Mononuclear cell (primary cell): ENCODE results near the gene TRIM39. TPM values are rescaled to one million over a fixed set of nuclear protein-coding genes. Genes with fewer than 3 reads are reported as not detected.
"Not testable (repeated sequence)": the region's sequence is repeated elsewhere in the genome, so short reads cannot be mapped to it uniquely, and the experiment has no call there.

ENCODE experiments used
- H3K27me3 ChIP-seq: 2 replicates; pipeline ENCODE4 v1.6.0; 2011; ENCODE audit warnings: low read length, control low read depth; ENCODE audit not compliant: insufficient read depth
- H3K4me1 ChIP-seq: 2 replicates; pipeline ENCODE4 v1.5.1; 2011; ENCODE audit warnings: mild to moderate bottlenecking, low read length, control low read depth; ENCODE audit not compliant: insufficient read depth
- H3K4me3 ChIP-seq: 2 replicates; pipeline ENCODE4 v1.5.1; 2011; ENCODE audit warnings: mild to moderate bottlenecking, low read length, moderate library complexity
- H3K9me3 ChIP-seq: 2 replicates; pipeline ENCODE4 v1.5.1; 2011; ENCODE audit warnings: low read depth, mild to moderate bottlenecking, control low read depth, low read length
- total RNA-seq: library from RNA; depleted of rRNA; stranded (reverse); fragments of >200 nt; gene quantifications from one replicate; pipeline ENCODE4 v1.2.3, GENCODE V29; 2012

The TRIM39 gene
- total RNA-seq: 21.5 TPM

- Histone ChIP-seq H3K4me1 (peaks cover 46% of the 10 kb centered on the region), H3K4me3 (peak within 1 kb of the TSS; percentile 89), H3K27me3 (no peaks in the 10 kb centered on the region), H3K9me3 (no peaks in the 10 kb centered on the region)
Measured at GRCh38 chr6:30326526-30327231, at the start of gene TRIM39. Gene TRIM39 (plus strand): TSS chr6:30326927. CDS start chr6:30329318, 2,391 bp downstream.

DNA sequence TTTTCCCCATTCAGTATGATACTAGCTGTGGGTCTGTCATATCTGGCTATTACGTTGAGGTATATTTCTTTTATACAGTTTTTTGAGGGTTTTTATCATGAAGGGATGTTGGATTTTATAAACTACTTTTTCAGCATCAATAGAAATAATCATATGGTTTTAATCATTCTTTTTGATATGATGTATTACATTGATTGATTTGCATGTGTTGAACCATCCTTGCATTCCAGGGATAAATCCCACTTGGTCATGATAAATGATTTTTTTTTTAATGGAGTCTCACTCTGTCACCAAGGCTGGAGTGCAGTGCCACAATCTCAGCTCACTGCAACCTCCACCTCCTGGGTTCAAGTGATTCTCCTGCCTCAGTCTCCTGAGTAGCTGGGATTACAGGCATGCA lies 45.7 kb upstream of the TRIM39 start:
- not testable (repeated sequence) for H3K4me1 ChIP-seq, H3K4me3 ChIP-seq, H3K27me3 ChIP-seq
- H3K9me3 ChIP-seq: peaks cover 75% of the 10 kb centered on the region

DNA sequence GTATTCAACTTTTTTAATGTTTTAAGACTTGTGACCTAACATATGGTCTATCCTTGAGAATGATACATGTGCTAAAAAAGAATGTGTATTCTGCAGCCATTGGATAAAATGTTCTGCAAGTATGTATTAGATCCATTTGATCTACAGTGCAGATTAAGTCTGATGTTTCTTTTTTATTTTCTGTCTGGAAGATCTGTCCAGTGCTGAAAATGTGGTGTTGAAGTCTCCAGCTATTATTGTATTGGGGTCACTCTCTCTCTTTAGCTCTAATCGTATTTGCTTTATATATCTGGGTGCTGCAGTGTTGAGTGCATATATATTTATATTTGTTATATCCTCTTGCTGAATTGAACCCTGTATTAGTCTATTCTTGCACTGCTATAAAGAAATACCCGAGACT lies 44.2 kb upstream of the TRIM39 start:
- Histone ChIP-seq H3K4me3 (no peak overlapping the region), H3K9me3 (peaks cover 84% of the 10 kb centered on the region), H3K27me3 (no peaks in the 10 kb centered on the region), H3K4me1 (no peaks in the 10 kb centered on the region)

DNA sequence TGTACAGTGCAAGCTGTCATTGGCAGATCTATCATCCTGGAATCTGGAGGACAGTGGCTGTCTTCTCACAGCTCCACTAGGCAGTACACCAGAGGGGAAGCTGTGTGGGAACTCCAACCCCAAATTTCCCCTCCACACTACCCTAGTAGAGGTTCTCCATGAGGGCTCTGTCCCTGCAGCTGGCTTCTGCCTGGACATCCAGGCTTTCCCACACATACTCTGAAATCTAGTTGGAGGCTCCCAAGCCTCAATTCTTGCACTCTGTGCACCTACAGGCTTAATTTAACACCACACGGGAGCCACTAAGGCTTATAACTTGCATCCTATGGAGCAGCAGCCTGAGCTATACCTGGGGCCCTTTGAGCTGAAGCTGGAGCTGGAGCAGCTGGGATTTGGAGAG lies 43.0 kb upstream of the TRIM39 start:
- Histone ChIP-seq H3K27me3 (no peaks in the 10 kb centered on the region), H3K4me3 (no peak overlapping the region)

DNA sequence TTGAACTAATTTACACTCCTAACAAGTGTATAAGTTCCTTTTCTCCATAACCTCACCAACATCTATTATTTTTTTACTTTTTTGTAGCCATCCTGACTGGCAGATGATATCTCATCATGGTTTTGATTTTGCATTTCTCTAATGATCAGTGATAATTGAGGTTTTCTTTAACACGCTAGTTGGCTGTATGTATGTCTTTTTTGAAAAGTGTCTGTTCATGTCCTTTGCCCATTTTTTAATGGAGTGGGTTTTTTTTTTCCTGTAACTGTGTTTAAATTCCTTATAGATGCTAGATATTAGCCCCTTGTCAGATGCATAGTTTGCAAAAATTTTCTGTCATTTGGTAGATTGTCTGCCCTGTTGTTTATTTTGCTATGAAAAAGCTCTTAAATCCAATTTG lies 39.6 kb upstream of the TRIM39 start:
- H3K4me3 ChIP-seq: no peak overlapping the region
- no peaks in the 10 kb centered on the region for H3K4me1 ChIP-seq
- H3K9me3 ChIP-seq: peaks cover 64% of the 10 kb centered on the region
- H3K27me3 ChIP-seq: no peaks in the 10 kb centered on the region

More for the DNA sequence above, 43.0 kb upstream of the TRIM39 start:
- H3K9me3 ChIP-seq: peaks cover 90% of the 10 kb centered on the region
- H3K4me1 ChIP-seq: no peaks in the 10 kb centered on the region

DNA sequence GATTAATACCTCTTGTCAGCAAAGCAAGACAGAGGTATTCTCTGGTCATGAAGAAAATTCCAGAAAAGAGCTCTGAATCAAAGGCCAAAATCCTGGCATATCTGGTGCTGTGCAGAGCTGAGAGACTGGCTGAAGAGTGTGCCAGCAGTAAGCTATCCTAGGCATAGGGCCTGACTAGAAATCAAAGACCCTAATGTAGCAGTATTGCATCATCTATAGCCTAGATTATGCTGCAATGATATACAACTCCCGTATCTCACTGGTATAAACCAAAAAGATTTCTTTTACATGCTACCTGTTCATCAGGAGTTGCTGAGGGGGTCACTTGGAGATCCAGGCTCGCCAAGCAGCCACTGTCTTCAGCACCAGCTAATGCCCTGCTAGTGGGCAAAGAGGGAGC lies 30.9 kb upstream of the TRIM39 start:
- H3K9me3 ChIP-seq: no peaks in the 10 kb centered on the region
- H3K4me1 ChIP-seq: no peaks in the 10 kb centered on the region
- no peak overlapping the region for H3K4me3 ChIP-seq
- H3K27me3 ChIP-seq: no peaks in the 10 kb centered on the region

- no peaks in the 10 kb centered on the region for H3K9me3 ChIP-seq
- H3K4me1 ChIP-seq: no peaks in the 10 kb centered on the region
- H3K27me3 ChIP-seq: no peaks in the 10 kb centered on the region
- no peak overlapping the region for H3K4me3 ChIP-seq
Measured at GRCh38 chr6:30304002-30304401, 22.7 kb upstream of the TRIM39 start.

DNA sequence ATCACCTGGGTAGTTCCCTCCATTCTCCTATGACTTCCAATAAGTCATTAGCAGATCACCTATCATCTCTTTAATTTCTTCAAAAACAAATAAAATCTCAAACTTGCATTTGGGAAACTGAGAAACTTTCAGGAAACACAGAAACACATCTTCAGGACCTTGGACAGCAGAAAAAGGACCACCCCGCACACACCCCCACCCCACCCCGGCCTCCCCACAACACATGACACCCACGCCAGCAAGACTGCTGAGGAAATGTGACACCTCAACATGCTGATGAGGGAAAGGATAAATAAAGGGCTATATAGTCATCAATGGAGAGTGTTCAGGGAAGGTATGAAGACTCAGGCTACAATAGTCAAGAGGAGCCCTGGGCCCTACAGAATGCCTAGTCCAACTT lies 15.6 kb upstream of the TRIM39 start:
- no peaks in the 10 kb centered on the region for H3K9me3 ChIP-seq
- no peaks in the 10 kb centered on the region for H3K27me3 ChIP-seq
- no peak overlapping the region for H3K4me3 ChIP-seq
- no peaks in the 10 kb centered on the region for H3K4me1 ChIP-seq

DNA sequence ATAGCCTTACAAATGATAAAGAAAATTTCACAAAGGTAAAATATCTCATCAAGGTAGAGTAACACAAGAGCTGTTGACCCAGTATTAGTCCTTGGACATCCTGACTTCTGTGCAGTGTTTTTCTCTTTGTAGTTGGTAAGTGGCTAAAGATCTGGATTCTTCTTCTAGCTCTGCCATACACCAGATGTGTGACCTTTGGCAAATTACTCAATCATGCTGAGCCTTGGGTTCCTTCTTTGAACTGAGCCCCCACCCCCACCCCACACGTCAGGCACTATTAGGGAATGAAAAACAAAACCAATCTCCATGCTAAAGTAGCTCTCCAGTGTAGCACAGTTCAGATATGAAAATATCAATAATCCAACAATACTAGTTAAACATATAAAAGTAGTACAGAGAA lies 15.1 kb upstream of the TRIM39 start:
- Histone ChIP-seq H3K4me3 (no peak overlapping the region), H3K4me1 (no peaks in the 10 kb centered on the region), H3K27me3 (no peaks in the 10 kb centered on the region), H3K9me3 (no peaks in the 10 kb centered on the region)

DNA sequence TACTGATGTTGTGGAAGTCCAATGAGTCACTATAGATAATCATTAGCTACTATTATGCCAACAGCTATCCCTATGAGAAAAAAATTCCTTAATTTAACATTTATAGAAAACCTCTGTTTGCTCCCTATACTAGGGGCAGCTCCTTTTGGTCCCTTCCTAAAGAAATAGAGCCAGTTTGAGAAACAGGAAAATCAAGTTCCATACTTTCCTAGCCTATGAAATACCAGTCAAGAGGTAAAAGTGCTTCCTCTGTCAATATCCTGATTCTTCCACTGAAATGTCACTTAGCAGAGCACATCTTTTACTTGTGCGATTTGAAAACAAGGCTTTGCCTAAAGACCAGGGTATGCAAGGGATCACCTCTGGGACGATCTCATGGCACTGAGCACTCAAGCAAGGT lies 14.5 kb upstream of the TRIM39 start:
- no peaks in the 10 kb centered on the region for H3K9me3 ChIP-seq
- no peaks in the 10 kb centered on the region for H3K27me3 ChIP-seq
- H3K4me3 ChIP-seq: no peak overlapping the region
- no peaks in the 10 kb centered on the region for H3K4me1 ChIP-seq

DNA sequence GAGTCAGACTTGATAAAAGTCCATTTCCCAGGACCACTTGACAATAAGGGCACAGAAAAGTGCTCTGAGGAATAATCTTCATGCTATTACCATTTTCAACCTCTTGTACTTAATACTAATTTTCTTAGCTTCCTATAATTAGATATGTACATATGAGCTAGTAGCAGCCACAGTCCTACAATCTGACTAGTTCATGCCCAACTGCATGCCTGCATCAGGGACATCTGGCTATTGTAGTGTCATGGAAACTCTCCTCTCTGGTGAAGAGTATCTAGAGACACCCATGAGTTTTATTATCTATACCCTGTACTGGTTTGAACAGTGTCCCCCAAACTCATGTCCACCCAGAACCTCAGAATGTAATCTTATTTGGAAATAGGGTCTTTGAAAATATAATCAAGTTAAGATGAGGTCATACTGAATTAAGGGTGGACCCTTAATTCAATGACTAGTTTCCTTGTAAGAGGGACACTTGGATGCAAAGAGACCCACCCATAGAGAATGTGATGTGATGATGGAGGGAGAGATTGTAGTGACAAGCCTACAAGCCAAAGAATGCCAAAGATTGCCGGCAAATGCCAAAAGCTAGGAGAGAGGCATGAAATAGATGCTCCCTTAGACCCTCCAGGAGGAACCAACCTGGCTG lies 13.9 kb upstream of the TRIM39 start:
- no peaks in the 10 kb centered on the region for H3K9me3 ChIP-seq
- no peaks in the 10 kb centered on the region for H3K4me1 ChIP-seq
- no peaks in the 10 kb centered on the region for H3K27me3 ChIP-seq
- H3K4me3 ChIP-seq: no peak overlapping the region

DNA sequence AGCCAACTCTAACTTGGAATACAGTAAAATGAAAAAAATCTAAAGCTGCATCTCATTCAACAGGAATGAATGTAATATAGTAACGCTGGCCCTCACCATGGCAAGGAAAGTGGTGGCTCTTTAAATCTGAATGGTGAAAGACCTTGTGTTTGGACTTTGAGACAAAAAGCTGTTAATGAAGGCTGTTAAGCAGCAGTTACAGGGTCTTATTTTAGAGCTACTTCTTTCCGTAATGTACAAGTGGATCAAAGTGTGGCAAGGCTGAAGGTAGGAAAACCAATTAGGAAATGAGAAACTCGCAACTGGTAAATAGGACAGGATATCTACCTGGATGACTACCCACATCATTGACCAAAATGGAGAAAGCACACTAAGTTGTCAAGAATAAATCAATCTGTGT lies 11.6 kb upstream of the TRIM39 start:
- H3K4me3 ChIP-seq: no peak overlapping the region
- H3K4me1 ChIP-seq: no peaks in the 10 kb centered on the region
- no peaks in the 10 kb centered on the region for H3K27me3 ChIP-seq
- H3K9me3 ChIP-seq: no peaks in the 10 kb centered on the region

GRCh38 chr6:30317913-30318589 lies 8.7 kb upstream of the TRIM39 start:
- Histone ChIP-seq H3K9me3 (no peaks in the 10 kb centered on the region), H3K4me1 (peaks cover 14% of the 10 kb centered on the region), H3K4me3 (no peak overlapping the region), H3K27me3 (no peaks in the 10 kb centered on the region)

DNA sequence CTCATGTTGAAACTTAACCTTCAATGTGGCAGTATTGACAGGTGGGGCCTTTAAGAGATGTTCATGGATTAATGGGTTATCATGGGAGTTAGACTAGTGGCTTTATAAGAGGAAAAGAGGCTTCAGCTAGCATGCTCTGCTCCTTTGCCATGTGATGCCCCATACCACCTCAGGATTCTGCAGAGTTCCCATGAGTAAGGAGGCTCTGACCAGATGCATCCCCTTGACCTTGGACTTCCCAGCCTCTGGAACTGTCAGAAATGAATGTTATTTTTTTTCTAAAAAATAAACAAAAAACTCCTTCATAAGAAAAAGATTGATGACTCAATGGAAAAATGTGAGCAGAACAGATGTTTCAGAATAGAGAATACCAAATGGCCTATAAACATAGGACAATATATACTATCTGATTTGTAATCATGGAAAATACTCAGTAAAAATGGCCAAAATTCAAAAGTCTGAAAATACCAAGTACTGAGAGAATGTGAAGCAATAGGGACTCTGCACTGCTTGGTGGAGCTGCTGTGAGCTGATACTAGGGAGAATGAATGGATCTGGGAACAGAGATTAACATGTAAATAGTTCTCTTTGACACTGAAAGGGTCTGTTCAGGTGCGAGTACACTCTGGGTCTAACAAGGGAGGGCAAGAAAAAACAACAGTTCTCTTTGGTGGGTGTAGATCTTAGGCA lies 7.4 kb upstream of the TRIM39 start:
- Histone ChIP-seq H3K27me3 (no peaks in the 10 kb centered on the region), H3K4me3 (no peak overlapping the region), H3K9me3 (no peaks in the 10 kb centered on the region), H3K4me1 (peaks cover 20% of the 10 kb centered on the region)

GRCh38 chr6:30321692-30322388 lies 4.9 kb upstream of the TRIM39 start:
- no peak overlapping the region for H3K4me3 ChIP-seq
- H3K4me1 ChIP-seq: peaks cover 38% of the 10 kb centered on the region
- no peaks in the 10 kb centered on the region for H3K9me3 ChIP-seq
- H3K27me3 ChIP-seq: no peaks in the 10 kb centered on the region
